ENCODE data around the gene UBXN10.

- TF ChIP-seq CTCF (IDR thresholded peaks at IDR 0.05): no peak
- TF ChIP-seq POLR2A (IDR thresholded peaks at IDR 0.05): no peak
- TF ChIP-seq POLR2AphosphoS5 (IDR thresholded peaks at IDR 0.05): no peak
Observed at GRCh38 chr1:20188455-20188817, 2.5 kb downstream of the UBXN10 start.

Measured in breast epithelium (tissue), 3 donors.